Nephron progenitor cell (in vitro differentiated cells): ENCODE data around the gene NDUFV3.

Source experiments
- DNase-seq: peaks from one replicate; pipeline ENCODE4 v3.0.0; 2021
- H3K27ac Mint-ChIP-seq: 2 replicates; pipeline ENCODE4 v1.8.0; 2021; ENCODE audit warnings: mild to moderate bottlenecking, moderate library complexity, mixed read lengths
- H3K27me3 Mint-ChIP-seq: 2 replicates; pipeline ENCODE4 v1.8.0; 2021; ENCODE audit warnings: mild to moderate bottlenecking, low read depth, mixed read lengths; ENCODE audit not compliant: poor library complexity
- H3K36me3 Mint-ChIP-seq: 2 replicates; pipeline ENCODE4 v1.8.0; 2021; ENCODE audit warnings: low read depth, mixed read lengths
- H3K4me1 Mint-ChIP-seq: 2 replicates; pipeline ENCODE4 v1.8.0; 2021; ENCODE audit warnings: mixed read lengths
- H3K4me3 Mint-ChIP-seq: 2 replicates; pipeline ENCODE4 v1.8.0; 2021; ENCODE audit warnings: mild to moderate bottlenecking, moderate library complexity, mixed read lengths
- H3K9me3 Mint-ChIP-seq: 2 replicates; pipeline ENCODE4 v1.8.0; 2021; ENCODE audit warnings: mild to moderate bottlenecking, moderate library complexity, mixed read lengths
- TF ChIP-seq, protein P1 (sequence below): fragments of 200-600 bp; sonication (generic); IDR thresholded peaks from 2 replicates; pipeline ENCODE4 v1.5.0; 2021; ENCODE audit warnings: antibody characterized with exemption

NDUFV3 gene

DNA sequence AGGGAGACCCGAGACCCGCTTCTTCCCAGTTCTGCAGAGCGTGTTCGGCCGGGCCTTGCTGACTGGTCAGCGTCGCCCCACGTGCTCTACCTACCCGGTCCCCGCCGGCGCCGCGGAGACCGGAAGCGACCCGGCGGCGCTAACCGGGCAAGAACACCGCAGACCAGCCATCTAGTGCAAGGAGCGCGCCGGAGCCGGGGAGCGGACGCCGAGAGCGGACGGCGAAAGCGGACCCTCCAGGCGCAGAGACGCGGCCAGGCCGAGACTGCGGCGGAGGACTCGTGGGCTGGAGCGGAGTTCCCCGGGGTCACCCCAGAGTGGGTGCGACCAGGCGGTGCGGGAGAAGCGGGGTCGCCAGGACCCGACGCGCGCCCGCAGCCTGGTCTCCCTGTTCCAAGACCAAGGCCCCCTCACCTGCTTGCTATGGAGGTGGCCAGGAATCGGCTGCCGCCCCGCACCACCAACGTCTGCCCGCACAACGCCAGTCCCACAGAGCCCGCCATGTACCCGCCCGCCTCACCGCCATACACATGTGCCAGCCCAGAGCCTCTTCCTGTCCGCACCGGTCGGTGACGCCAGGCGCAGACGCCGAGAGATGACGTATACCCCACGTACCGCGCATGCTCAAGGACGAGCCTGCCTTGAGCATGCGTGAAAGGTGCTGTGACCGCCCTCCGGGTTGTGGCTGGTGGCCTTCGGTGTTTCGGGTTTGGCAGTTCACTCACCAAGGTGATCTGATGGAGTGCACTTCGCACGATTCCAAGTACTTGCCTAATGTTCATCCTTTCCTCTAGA, 13.9 kb upstream of the NDUFV3 start, which contains the start of gene WDR4:
TSS of gene WDR4 (minus strand) at position 547 of the 795 bp plus-strand sequence. CDS start at position 503, 44 bp downstream.
- peaks cover 6% of the 10 kb centered on the region for H3K9me3 Mint-ChIP-seq
- no peaks in the 10 kb centered on the region for H3K27me3 Mint-ChIP-seq
- H3K27ac Mint-ChIP-seq: peak within 1 kb of the TSS; percentile 99
- H3K4me1 Mint-ChIP-seq: peaks cover 36% of the 10 kb centered on the region
- H3K4me3 Mint-ChIP-seq: peak within 1 kb of the TSS; percentile 99
- peak; percentile 98 for DNase-seq
- H3K36me3 Mint-ChIP-seq: peaks cover 35% of the 10 kb centered on the region
- TF ChIP-seq, protein P1, sequence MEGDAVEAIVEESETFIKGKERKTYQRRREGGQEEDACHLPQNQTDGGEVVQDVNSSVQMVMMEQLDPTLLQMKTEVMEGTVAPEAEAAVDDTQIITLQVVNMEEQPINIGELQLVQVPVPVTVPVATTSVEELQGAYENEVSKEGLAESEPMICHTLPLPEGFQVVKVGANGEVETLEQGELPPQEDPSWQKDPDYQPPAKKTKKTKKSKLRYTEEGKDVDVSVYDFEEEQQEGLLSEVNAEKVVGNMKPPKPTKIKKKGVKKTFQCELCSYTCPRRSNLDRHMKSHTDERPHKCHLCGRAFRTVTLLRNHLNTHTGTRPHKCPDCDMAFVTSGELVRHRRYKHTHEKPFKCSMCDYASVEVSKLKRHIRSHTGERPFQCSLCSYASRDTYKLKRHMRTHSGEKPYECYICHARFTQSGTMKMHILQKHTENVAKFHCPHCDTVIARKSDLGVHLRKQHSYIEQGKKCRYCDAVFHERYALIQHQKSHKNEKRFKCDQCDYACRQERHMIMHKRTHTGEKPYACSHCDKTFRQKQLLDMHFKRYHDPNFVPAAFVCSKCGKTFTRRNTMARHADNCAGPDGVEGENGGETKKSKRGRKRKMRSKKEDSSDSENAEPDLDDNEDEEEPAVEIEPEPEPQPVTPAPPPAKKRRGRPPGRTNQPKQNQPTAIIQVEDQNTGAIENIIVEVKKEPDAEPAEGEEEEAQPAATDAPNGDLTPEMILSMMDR: no peak

DNA sequence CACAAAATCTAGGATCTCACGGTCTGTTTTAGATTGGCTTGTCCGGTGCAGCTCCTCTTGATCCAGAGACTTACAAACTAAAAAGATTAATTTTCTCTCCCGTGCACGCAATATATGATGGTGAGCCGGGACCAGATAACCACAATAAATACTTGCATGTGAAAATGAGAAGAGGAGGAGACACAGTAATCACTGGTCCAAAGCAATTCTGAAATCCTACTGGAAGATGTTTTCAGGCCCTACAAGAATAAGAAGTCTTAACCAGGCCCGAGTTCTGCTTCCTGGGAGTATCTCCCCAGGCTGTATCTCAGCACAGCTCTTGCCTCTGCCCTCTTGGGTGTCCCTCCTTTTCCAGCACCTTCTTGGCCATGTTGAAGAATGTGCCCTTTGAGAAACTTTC, 12.8 kb upstream of the NDUFV3 start:
- H3K4me3 Mint-ChIP-seq: peak overlapping the region; percentile 99
- H3K4me1 Mint-ChIP-seq: peaks cover 36% of the 10 kb centered on the region
- peaks cover 6% of the 10 kb centered on the region for H3K9me3 Mint-ChIP-seq
- peaks cover 33% of the 10 kb centered on the region for H3K36me3 Mint-ChIP-seq
- H3K27me3 Mint-ChIP-seq: no peaks in the 10 kb centered on the region
- TF ChIP-seq, protein P1: no peak
- DNase-seq: no peak
- H3K27ac Mint-ChIP-seq: peak overlapping the region; percentile 99

DNA sequence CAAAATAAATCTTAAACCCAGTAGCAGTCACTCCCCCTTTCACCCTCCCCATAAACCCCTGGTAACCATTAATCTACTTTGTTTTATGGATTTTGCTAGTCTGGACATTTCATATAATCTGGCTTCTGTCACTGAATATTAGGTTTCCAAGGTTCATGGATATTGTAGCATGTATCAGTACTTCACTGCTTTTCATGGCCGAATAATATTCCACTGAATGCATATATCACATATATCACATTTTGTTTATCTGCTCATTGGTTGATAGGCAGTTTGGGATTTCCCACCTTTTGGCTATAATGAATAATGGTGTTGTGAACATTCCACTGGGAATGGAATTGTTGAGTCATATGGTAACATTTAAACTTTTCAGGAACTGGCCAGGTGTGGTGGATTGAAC, 9.2 kb upstream of the NDUFV3 start:
- no peak overlapping the region for H3K27ac Mint-ChIP-seq
- no peak overlapping the region for H3K4me3 Mint-ChIP-seq
- peaks cover 6% of the 10 kb centered on the region for H3K9me3 Mint-ChIP-seq
- no peaks in the 10 kb centered on the region for H3K27me3 Mint-ChIP-seq
- DNase-seq: no peak
- H3K4me1 Mint-ChIP-seq: peaks cover 21% of the 10 kb centered on the region
- TF ChIP-seq, protein P1: no peak
- H3K36me3 Mint-ChIP-seq: peaks cover 23% of the 10 kb centered on the region

DNA sequence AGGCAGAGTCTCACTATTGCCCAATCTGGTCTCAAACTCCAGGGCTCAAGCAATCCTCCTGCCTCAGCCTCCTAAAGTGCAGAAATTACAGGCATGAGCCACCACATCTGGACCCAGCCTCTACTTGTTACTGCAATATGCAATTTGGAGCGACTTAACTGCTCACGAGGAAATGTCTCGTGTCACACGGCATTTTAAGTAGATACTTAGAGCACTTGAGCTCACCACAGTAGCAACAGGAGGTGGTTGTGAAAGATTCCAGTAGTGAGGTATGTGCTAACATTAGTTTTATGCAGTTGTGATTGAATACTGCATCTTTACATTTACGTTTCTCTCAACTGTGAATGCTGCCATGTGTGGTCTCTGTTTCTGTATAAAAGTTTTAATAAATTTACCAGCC, 5.8 kb upstream of the NDUFV3 start:
- Mint-ChIP-seq H3K9me3 (no peaks in the 10 kb centered on the region), H3K36me3 (peaks cover 15% of the 10 kb centered on the region), H3K27me3 (no peaks in the 10 kb centered on the region), H3K4me1 (peaks cover 7% of the 10 kb centered on the region), H3K27ac (no peak overlapping the region), H3K4me3 (no peak overlapping the region)
- TF ChIP-seq, protein P1: no peak
- no peak for DNase-seq

DNA sequence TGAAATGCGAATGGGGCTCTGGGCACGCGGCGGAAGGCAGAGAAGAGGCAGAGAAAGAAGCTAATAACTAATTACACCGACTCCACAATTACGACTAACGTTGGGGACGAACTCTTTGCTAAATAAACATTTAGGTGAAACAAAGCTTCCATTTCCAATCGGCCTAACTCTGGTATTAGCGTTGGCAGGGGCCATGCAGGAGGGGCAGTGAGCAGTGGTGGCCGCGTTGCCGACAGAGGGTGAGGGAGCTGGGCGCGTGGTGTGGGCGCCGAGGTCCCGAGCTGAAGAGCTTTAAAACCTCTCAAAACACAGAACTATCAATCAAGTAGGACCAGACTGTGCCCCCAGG, 553 bp upstream of the NDUFV3 start:
- peak overlapping the region; percentile 97 for H3K27ac Mint-ChIP-seq
- H3K27me3 Mint-ChIP-seq: peaks cover 2% of the 10 kb centered on the region
- no peaks in the 10 kb centered on the region for H3K9me3 Mint-ChIP-seq
- TF ChIP-seq, protein P1: no peak
- DNase-seq: no peak
- peaks cover 14% of the 10 kb centered on the region for H3K36me3 Mint-ChIP-seq
- H3K4me3 Mint-ChIP-seq: peak overlapping the region; percentile 88
- H3K4me1 Mint-ChIP-seq: peaks cover 12% of the 10 kb centered on the region

DNA sequence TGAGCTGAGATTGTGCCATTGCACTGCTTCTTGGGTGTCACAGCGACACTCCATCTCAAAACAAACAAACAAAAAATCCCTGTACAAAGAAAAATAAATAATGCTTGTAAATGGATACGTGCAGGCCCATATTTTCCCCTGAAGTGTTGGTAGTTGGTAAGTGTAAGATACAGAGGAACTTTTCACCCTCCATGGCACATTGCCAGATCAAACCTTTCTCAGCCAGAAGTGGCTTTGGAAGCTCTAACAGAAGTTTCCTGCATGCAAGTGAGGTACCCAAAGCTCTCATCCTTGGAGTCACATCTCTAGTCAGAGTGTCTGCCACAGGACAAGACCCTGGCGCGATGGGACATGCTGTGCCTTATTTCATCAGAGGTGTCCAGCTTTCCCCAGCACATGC, 7.3 kb downstream of the NDUFV3 start:
- DNase-seq: no peak
- Mint-ChIP-seq H3K27ac (no peak overlapping the region), H3K4me3 (no peak overlapping the region), H3K4me1 (no peaks in the 10 kb centered on the region), H3K9me3 (peaks cover 6% of the 10 kb centered on the region), H3K27me3 (no peaks in the 10 kb centered on the region), H3K36me3 (peaks cover 62% of the 10 kb centered on the region)
- TF ChIP-seq, protein P1: no peak
